Activated B cell treated with CpG ODN at 0.5 μM for 24 hours (primary cell): Measurements from ENCODE around the gene RBM10. TPM values are rescaled to one million over a fixed set of nuclear protein-coding genes. Genes with fewer than 3 reads are reported as not detected.

Source experiments
- ATAC-seq: fragments of 200-7000 bp; cut with Tn5 transposase; one replicate; pipeline ENCODE4 v1.10.0; 2021; ENCODE audit warnings: low read depth, mild to moderate bottlenecking, moderate library complexity
- CTCF ChIA-PET: fragments of 350-600 bp; sonication (Branson Sonifier 250); formaldehyde crosslinking; loops from one replicate; lab custom pipeline; 2021; ENCODE audit warnings: antibody characterized with exemption; lab: Charles Lee
- POLR2A ChIA-PET: fragments of 350-600 bp; sonication (Branson Sonifier 250); formaldehyde crosslinking; loops from one replicate; lab custom pipeline; 2021; ENCODE audit warnings: antibody characterized with exemption; lab: Charles Lee
- DNase-seq: peaks from one replicate; pipeline ENCODE4 v3.0.0; 2022
- H3K27ac Mint-ChIP-seq: one replicate; pipeline ENCODE4 v1.8.0; 2020; ENCODE audit warnings: mixed read lengths
- H3K27me3 Mint-ChIP-seq: one replicate; pipeline ENCODE4 v1.8.0; 2021; ENCODE audit warnings: mixed read lengths
- H3K36me3 Mint-ChIP-seq: one replicate; pipeline ENCODE4 v1.8.0; 2021; ENCODE audit warnings: low read depth, mixed read lengths
- H3K4me1 Mint-ChIP-seq: one replicate; pipeline ENCODE4 v1.8.0; 2021; ENCODE audit warnings: mixed read lengths
- H3K4me3 Mint-ChIP-seq: one replicate; pipeline ENCODE4 v1.8.0; 2020; ENCODE audit warnings: mild to moderate bottlenecking, mixed read lengths
- H3K9me3 Mint-ChIP-seq: one replicate; pipeline ENCODE4 v1.8.0; 2020; ENCODE audit warnings: mixed read lengths
- intact Hi-C: fragments of 100-400 bp; cut with micrococcal nuclease; formaldehyde crosslinking; loops from one replicate; pipeline ENCODE4 v1.15.1; 2024
- total RNA-seq: library from RNA; stranded (reverse); gene quantifications from 2 replicates; pipeline ENCODE4 v1.2.3, GENCODE V29; 2022
- TF ChIP-seq, protein P1 (sequence below): fragments of 200-600 bp; IDR thresholded peaks from one replicate; pipeline ENCODE4 v1.8.0; 2022; ENCODE audit warnings: antibody characterized with exemption, mild to moderate bottlenecking

RBM10 gene
- total RNA-seq, 1 donor from 2014 or later = 55.6 TPM

DNA sequence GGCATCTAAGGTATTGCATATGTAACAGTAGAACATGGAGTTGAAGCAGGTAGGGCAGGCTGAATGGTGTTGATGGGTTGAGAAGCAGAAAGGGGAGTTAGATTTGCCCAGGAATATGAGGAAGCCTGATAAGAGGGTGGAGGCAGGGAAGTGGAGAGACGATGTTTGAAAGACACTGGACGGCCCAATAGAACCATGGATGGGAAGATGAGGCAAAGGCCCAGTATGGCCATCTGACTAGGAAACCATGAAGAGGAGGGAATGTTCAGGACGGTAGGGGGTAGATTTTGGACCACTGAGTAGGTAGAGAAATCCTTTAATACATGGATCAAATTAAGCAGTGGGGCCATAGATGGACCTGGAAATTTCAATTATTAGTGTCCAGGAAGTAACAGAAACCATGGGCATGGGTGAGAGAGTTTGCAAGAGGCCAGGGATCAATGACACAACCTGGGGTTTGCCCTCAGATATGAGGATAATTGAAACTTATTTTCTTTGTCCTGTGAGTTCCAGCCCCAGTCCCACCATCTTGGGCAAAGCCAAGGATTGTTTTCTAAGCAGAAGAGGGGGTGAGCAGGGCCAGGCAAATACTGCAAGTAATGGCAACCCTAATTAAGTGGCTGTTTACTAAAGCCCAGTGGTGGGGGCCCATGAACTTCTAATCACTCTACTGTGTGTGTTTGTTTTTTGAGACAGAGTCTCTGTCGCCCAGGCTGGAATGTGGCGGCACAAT is 85.3 kb downstream of the RBM10 start:
- intact Hi-C loops = loop anchor here (5.0 kb wide), 1 partner anchor 422 kb away; the partner anchor contains the start of gene ELK1
- TF ChIP-seq, protein P1, sequence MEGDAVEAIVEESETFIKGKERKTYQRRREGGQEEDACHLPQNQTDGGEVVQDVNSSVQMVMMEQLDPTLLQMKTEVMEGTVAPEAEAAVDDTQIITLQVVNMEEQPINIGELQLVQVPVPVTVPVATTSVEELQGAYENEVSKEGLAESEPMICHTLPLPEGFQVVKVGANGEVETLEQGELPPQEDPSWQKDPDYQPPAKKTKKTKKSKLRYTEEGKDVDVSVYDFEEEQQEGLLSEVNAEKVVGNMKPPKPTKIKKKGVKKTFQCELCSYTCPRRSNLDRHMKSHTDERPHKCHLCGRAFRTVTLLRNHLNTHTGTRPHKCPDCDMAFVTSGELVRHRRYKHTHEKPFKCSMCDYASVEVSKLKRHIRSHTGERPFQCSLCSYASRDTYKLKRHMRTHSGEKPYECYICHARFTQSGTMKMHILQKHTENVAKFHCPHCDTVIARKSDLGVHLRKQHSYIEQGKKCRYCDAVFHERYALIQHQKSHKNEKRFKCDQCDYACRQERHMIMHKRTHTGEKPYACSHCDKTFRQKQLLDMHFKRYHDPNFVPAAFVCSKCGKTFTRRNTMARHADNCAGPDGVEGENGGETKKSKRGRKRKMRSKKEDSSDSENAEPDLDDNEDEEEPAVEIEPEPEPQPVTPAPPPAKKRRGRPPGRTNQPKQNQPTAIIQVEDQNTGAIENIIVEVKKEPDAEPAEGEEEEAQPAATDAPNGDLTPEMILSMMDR = no peak
- Mint-ChIP-seq H3K4me1 (peaks cover 7% of the 10 kb centered on the region), H3K27ac (peak overlapping the region; percentile 32), H3K27me3 (no peaks in the 10 kb centered on the region), H3K9me3 (no peaks in the 10 kb centered on the region), H3K4me3 (no peak overlapping the region), H3K36me3 (peaks cover 44% of the 10 kb centered on the region)
- POLR2A ChIA-PET = interaction anchor here (1.3 to 1.6 kb wide), 1 partner anchor 12 kb away, joined by 4 to 6 read pairs; no protein-coding TSS in a partner anchor
- CTCF ChIA-PET = no interaction called here
- no peak for DNase-seq
- no peak for ATAC-seq

DNA sequence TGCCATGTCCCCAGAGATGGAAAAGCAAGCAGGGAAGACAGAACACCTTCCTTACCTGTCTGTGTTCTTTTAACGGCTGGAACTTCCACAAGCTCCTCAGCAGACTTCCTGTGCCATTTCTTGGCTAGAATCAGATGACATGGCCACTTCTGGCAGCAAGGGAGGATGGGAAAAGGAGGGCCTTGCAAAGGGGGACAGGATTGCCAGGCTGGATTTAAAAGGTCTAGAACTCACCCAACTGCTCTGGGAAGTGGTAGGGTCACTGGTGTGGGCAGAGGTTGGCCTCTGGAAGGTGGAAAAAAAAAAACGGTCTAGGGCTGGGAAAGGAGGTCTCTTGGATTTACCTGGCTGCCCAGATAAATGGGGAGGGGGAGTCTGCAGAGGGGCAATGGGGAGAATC is 86.1 kb downstream of the RBM10 start:
- Mint-ChIP-seq H3K27ac (peak overlapping the region; percentile 53), H3K27me3 (no peaks in the 10 kb centered on the region), H3K4me3 (no peak overlapping the region), H3K4me1 (peaks cover 15% of the 10 kb centered on the region), H3K9me3 (no peaks in the 10 kb centered on the region), H3K36me3 (peaks cover 37% of the 10 kb centered on the region)
- ChIA-PET POLR2A (interaction anchor here (1.6 kb wide), 1 partner anchor 13 kb away, joined by 6 read pairs; no protein-coding TSS in a partner anchor), CTCF (no interaction called here)
- intact Hi-C loops = loop anchor here (5.0 kb wide), 1 partner anchor 421 kb away; the partner anchor contains the start of gene ELK1
- no peak for DNase-seq
- TF ChIP-seq, protein P1 = no peak
- ATAC-seq = no peak

DNA sequence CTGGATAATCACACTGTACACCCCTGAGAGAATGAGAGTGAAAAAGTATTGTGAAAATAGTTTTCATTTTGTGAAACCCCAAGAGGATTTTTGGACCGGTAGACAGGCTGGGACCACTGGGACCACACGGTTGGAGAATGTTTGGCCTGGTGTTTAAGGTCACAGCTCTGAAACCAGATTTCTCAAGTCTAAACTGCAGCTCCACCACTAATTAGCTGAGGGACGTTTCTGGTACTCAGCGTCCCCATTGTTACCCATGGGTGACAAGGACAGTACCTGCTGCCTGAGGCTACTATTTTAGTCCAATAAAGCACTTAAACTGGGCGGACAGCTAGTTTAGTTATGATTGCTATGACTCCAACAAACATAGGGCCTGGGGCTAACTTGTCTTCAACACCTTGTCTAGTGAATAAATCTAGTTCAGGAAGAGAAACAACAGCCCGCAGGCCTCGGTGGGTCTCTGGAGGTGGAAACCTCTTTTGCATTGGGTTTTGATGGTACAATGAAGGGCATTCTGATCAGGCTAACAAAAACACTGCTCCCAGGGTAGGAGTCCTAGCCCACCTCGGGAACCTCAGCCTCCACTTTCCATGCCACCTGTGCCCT is 87.3 kb downstream of the RBM10 start:
- intact Hi-C loops = loop anchor here (2.0 to 5.0 kb wide), 3 partner anchors 251 to 420 kb away; partner anchors contain the start of genes ARAF, ELK1 and ZNF41
- Mint-ChIP-seq H3K36me3 (peaks cover 27% of the 10 kb centered on the region), H3K9me3 (no peaks in the 10 kb centered on the region), H3K27me3 (no peaks in the 10 kb centered on the region), H3K4me1 (peaks cover 15% of the 10 kb centered on the region), H3K27ac (peak overlapping the region; percentile 98), H3K4me3 (peak overlapping the region; percentile 92)
- DNase-seq = no peak
- ATAC-seq = no peak
- ChIA-PET POLR2A (interaction anchor here (0.9 to 2.1 kb wide), 12 partner anchors 8 to 1308 kb away, joined by 3 to 53 read pairs (median 6); partner anchors contain the start of genes CDK16, NDUFB11, RBM10 and TBC1D25), CTCF (no interaction called here)
- TF ChIP-seq, protein P1 = no peak

DNA sequence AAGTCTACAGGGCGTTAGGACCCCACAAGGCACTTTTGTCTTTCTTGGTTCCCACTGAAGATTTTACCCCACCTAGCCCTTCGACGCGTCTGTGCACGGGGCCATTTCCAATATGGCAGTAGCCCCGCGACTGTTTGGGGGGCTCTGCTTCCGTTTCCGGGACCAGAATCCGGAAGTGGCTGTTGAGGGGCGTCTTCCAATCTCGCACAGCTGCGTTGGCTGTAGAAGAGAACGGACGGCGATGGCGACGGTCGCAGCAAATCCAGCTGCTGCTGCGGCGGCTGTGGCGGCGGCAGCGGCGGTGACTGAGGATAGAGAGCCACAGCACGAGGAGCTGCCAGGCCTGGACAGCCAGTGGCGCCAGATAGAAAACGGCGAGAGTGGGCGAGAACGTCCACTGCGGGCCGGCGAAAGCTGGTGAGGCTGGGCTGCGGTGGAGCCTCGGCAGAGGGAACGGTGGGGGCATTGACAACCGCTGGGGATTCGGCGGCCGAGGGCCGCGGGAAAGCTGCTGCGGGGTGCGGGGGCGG is 87.8 kb downstream of the RBM10 start, which contains the start of gene USP11:
TSS of gene USP11 (plus strand) at position 207 of the 530 bp plus-strand sequence. CDS start at position 242, 35 bp downstream.
- Mint-ChIP-seq H3K36me3 (peaks cover 26% of the 10 kb centered on the region), H3K27me3 (no peaks in the 10 kb centered on the region), H3K27ac (peak within 1 kb of the TSS; percentile 98), H3K9me3 (no peaks in the 10 kb centered on the region), H3K4me3 (peak within 1 kb of the TSS; percentile 92), H3K4me1 (peaks cover 15% of the 10 kb centered on the region)
- CTCF ChIA-PET = interaction anchor here (0.5 kb wide), 1 partner anchor 1439 kb away, joined by 3 read pairs; no protein-coding TSS in a partner anchor
- TF ChIP-seq, protein P1 = no peak
- POLR2A ChIA-PET = interaction anchor here (0.5 to 2.1 kb wide), 19 partner anchors 8 to 1769 kb away, joined by 3 to 53 read pairs (median 5); partner anchors contain the start of genes CDK16, GRIPAP1, NDUFB11 and RBM10
- ATAC-seq = peak; percentile 19
- intact Hi-C loops = loop anchor here (1.0 to 5.0 kb wide), 9 partner anchors 15 to 419 kb away; partner anchors contain the start of genes ARAF, CDK16, ELK1 and RBM10
- DNase-seq = no peak
